ENCODE data around the gene RAD21L1.
"Not testable (repeated sequence)": the region's sequence is repeated elsewhere in the genome, so short reads cannot be mapped to it uniquely, and the experiment has no call there.

DNA sequence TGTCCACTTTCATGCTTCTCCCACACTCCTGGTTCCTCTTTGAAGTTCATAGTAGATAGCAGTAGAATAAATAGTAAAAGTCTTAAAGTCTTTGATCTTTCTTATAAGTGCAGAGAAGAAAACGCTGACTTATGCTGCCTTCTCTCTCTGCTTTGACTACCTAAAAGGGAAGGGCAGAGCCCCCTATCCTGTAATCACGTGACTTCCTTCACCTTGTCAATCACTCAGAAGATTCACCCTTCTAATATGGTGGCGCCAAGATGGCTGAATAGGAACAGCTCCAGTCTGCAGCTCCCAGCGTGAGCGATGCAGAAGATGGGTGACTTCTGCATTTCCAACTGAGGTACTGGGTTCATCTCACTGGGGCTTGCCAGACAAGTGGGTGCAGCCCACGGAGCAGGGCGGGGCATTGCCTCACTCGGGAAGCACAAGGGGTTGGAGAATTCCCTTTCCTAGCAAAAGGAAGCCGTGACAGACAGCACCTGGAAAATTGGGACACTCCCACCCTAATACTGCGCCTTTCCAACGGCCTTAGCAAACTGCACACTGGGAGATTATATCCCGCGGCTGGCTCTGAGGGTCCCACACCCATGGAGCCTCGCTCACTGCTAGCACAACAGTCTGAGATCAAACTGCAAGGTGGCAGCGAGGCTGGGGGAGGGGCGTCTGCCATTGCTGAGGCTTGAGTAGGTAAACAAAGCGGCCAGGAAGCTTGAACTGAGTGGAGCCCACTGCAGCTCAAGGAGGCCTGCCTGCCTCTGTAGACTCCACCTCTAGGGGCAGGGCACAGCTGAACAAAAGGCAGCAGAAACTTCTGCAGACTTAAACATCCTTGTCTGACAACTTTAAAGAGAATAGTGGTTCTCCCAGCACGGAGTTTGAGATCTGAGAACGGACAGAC lies 9.1 kb upstream of the RAD21L1 start:
- not testable (repeated sequence) for TF ChIP-seq POLR2A (IDR thresholded peaks at IDR 0.05; ENCODE audit: low read depth, low read length); TAF1 (IDR thresholded peaks at IDR 0.05; ENCODE audit: borderline replicate concordance, low read depth, low read length); POLR2AphosphoS5 (IDR thresholded peaks at IDR 0.05; ENCODE audit: low read depth, low read length)
